T-cell (primary cell): Measurements from ENCODE around the gene BDKRB1. TPM values are rescaled to one million over a fixed set of nuclear protein-coding genes. Genes with fewer than 3 reads are reported as not detected.
"Not testable (repeated sequence)": the region's sequence is repeated elsewhere in the genome, so short reads cannot be mapped to it uniquely, and the experiment has no call there.

Experiments
- ATAC-seq, 4 experiments: fragments of 200-7000 bp in 3 of 4; fragments of 150-1000 bp in 1 of 4; cut with Tn5 transposase; replicated peaks in 1 of 4; 1 replicate in 3 of 4; 2 replicates in 1 of 4; pipeline ENCODE4 v1.10.0; 2021; ENCODE audit warnings: moderate library complexity in 3 of 4, mild to moderate bottlenecking in 2 of 4, moderate number of reproducible peaks in 1 of 4
- CTCF ChIA-PET, 2 donors: fragments of 300-600 bp; sonication (Branson Sonifier 250); formaldehyde crosslinking; loops; one replicate each; lab custom pipeline; 2022; ENCODE audit warnings: antibody characterized with exemption in 2 of 2; lab: Charles Lee
- POLR2A ChIA-PET, 2 donors: fragments of 300-600 bp; sonication (Branson Sonifier 250); formaldehyde crosslinking; loops; one replicate each; lab custom pipeline; 2022; ENCODE audit warnings: antibody characterized with exemption in 2 of 2; lab: Charles Lee
- DNase-seq, 35 experiments: peaks; one replicate each; pipeline versions ENCODE4 v3.0.0 to v3.0.0-alpha.2; 2013 to 2023
- H3K27ac ChIP-seq: one replicate; pipeline ENCODE4 v1.5.1; 2013; ENCODE audit warnings: low read length
- H3K27me3 ChIP-seq, 2 experiments: replicated peaks in 1 of 2; 1 replicate in 1 of 2; 2 replicates in 1 of 2; pipeline versions ENCODE4 v1.6.1 to v1.7.0; 2013; ENCODE audit warnings: low read length in 1 of 2, mixed read lengths in 1 of 2; ENCODE audit not compliant: control insufficient read depth in 2 of 2, insufficient read depth in 2 of 2; ENCODE audit errors: extremely low read depth in 1 of 2
- H3K36me3 ChIP-seq, 2 donors: 1 replicate in 1 of 2; 2 replicates in 1 of 2; pipeline versions ENCODE4 v1.6.1 to v1.7.0; 2013; ENCODE audit warnings: low read length in 1 of 2; ENCODE audit not compliant: control insufficient read depth in 2 of 2, insufficient read depth in 1 of 2; ENCODE audit errors: extremely low read depth in 1 of 2
- H3K4me1 ChIP-seq, 2 experiments: 1 replicate in 1 of 2; 2 replicates in 1 of 2; pipeline versions ENCODE4 v1.6.1 to v1.7.0; 2013; ENCODE audit warnings: low read length in 2 of 2, mixed read lengths in 1 of 2; ENCODE audit not compliant: insufficient read depth in 2 of 2, control insufficient read depth in 1 of 2; ENCODE audit errors: extremely low read depth in 1 of 2
- H3K4me3 ChIP-seq, 2 donors: 1 replicate in 1 of 2; 2 replicates in 1 of 2; pipeline versions ENCODE4 v1.5.1 to v1.7.0; 2013; ENCODE audit warnings: mild to moderate bottlenecking in 2 of 2, low read length in 1 of 2, moderate library complexity in 1 of 2; ENCODE audit not compliant: control insufficient read depth in 1 of 2; ENCODE audit errors: extremely low read depth in 1 of 2
- H3K9me3 ChIP-seq: 2 replicates; pipeline ENCODE4 v1.7.0; 2013
- H3K27ac Mint-ChIP-seq, 2 donors: one replicate each; pipeline ENCODE4 v1.8.0; 2020 to 2021; ENCODE audit warnings: mild to moderate bottlenecking in 2 of 2, mixed read lengths in 2 of 2
- H3K27me3 Mint-ChIP-seq, 2 donors: one replicate each; pipeline ENCODE4 v1.8.0; 2021 to 2022; ENCODE audit warnings: mixed read lengths in 2 of 2
- H3K36me3 Mint-ChIP-seq: one replicate; pipeline ENCODE4 v1.8.0; 2021; ENCODE audit warnings: mixed read lengths
- H3K4me1 Mint-ChIP-seq, 3 donors: one replicate each; pipeline ENCODE4 v1.8.0; 2020 to 2022; ENCODE audit warnings: mixed read lengths in 3 of 3, mild to moderate bottlenecking in 1 of 3
- H3K4me3 Mint-ChIP-seq, 3 donors: one replicate each; pipeline ENCODE4 v1.8.0; 2020 to 2022; ENCODE audit warnings: mild to moderate bottlenecking in 3 of 3, mixed read lengths in 3 of 3, moderate library complexity in 3 of 3
- H3K9me3 Mint-ChIP-seq, 3 donors: one replicate each; pipeline ENCODE4 v1.8.0; 2020 to 2022; ENCODE audit warnings: mixed read lengths in 3 of 3
- WGBS: methylation state at CpG from one replicate; pipeline ENCODE4 v1.1.5; 2013; ENCODE audit warnings: missing lambda C conversion rate; ENCODE audit not compliant: insufficient coverage; 5-methylcytosine and 5-hydroxymethylcytosine counted together
- total RNA-seq, 35 experiments: library from RNA in 6 of 35; stranded (reverse) in 6 of 35; fragments of 120-200 nt in 1 of 35; gene quantifications; one replicate each; pipeline versions ENCODE4 v1.2.1 to v1.2.4 and lab custom pipeline; 2013 to 2026

Gene BDKRB1
- total RNA-seq, 5 donors from 2014 or later (not counting 1 experiment from before 2014, with no cell fraction given) = not detected

DNA sequence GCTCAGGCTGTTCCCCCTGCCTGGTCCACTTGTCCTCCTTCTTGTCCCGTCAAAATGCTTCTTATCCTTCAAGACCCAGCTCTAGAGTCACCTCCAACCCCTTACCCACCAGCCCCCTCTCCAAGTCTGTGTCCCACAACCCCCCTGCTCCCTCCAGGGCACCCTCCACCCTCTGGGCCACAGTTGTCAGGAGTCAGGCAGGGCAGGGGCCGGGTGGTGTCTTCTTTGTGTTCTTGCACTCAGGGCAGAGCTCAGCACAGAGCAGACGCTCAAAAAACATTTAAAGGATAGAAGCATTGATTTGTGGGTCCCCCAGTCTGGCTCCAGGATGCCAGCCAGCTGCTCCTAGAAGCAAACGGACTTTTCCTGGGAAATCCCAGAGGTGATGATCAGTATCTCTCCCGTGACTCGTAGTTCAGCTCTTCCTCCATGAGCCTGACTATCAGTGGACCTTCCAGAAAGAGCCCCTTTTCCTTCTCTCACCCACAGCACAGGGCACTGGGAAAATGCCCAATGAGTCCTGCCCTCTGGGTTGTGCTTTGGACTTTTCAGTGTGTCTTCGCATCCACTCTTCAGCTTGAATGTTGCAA is 17.2 kb upstream of the BDKRB1 start:
- Mint-ChIP-seq H3K27ac (no peak overlapping the region), H3K4me3 (no peak overlapping the region), H3K4me1 (no peaks in the 10 kb centered on the region), H3K9me3 (no peaks in the 10 kb centered on the region), H3K27me3 (peaks cover 3 to 10% of the 10 kb centered on the region in 2 donors), H3K36me3 (no peaks in the 10 kb centered on the region)
- ATAC-seq (no peak), DNase-seq (no peak)
- Histone ChIP-seq H3K27ac (no peak overlapping the region), H3K9me3 (no peaks in the 10 kb centered on the region), H3K27me3 (peaks cover 0 to 43% of the 10 kb centered on the region in 2 experiments), H3K4me3 (no peak overlapping the region), H3K4me1 (no peaks in the 10 kb centered on the region), H3K36me3 (no peaks in the 10 kb centered on the region)
- CTCF ChIA-PET = no interaction called here
- POLR2A ChIA-PET = no interaction called here
- 70% methylated on average over 7 of the region's 7 CpGs for WGBS

DNA sequence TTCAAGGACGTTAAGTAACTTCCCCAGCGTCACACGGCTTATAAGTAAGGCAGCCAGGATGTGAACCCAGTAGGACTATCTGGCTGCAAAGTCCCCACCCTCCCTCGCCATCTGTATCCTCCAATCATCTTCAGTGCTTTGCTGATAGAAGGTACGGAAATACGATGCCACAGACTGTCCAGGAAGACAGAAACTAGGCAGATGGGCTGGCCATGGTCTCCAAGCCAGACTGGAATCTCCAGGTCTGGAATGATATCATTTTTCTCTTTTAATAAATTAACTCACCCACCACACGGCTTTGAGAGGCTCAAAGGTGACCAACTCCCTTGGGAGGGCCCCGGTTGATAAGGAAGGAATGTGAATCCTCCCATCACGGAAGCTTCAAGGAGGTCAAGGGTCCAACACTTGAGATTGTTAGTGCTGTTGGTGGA is 16.3 kb upstream of the BDKRB1 start:
- H3K4me3 ChIP-seq = no peak overlapping the region
- peaks cover 0 to 38% of the 10 kb centered on the region in 2 experiments for H3K27me3 ChIP-seq
- H3K9me3 Mint-ChIP-seq = no peaks in the 10 kb centered on the region
- peaks cover 3 to 10% of the 10 kb centered on the region in 2 donors for H3K27me3 Mint-ChIP-seq
- ATAC-seq = no peak
- H3K9me3 ChIP-seq = no peaks in the 10 kb centered on the region
- H3K4me1 ChIP-seq = no peaks in the 10 kb centered on the region
- H3K4me1 Mint-ChIP-seq = no peaks in the 10 kb centered on the region
- no peaks in the 10 kb centered on the region for H3K36me3 ChIP-seq
- no peak overlapping the region for H3K27ac Mint-ChIP-seq
- H3K36me3 Mint-ChIP-seq = no peaks in the 10 kb centered on the region
- ChIA-PET CTCF (no interaction called here), POLR2A (no interaction called here)
- no peak overlapping the region for H3K27ac ChIP-seq
- 88% methylated on average over 4 of the region's 9 CpGs for WGBS
- no peak overlapping the region for H3K4me3 Mint-ChIP-seq
- DNase-seq = no peak

DNA sequence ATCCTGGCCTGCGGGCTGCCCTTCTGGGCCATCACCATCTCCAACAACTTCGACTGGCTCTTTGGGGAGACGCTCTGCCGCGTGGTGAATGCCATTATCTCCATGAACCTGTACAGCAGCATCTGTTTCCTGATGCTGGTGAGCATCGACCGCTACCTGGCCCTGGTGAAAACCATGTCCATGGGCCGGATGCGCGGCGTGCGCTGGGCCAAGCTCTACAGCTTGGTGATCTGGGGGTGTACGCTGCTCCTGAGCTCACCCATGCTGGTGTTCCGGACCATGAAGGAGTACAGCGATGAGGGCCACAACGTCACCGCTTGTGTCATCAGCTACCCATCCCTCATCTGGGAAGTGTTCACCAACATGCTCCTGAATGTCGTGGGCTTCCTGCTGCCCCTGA is 15.4 kb upstream of the BDKRB1 start:
- no peaks in the 10 kb centered on the region for H3K36me3 Mint-ChIP-seq
- peaks cover 0 to 6% (median 0%) of the 10 kb centered on the region in 3 donors for H3K9me3 Mint-ChIP-seq
- H3K4me3 ChIP-seq = no peak overlapping the region
- no peaks in the 10 kb centered on the region for H3K36me3 ChIP-seq
- no peaks in the 10 kb centered on the region for H3K9me3 ChIP-seq
- no peaks in the 10 kb centered on the region for H3K4me1 ChIP-seq
- CTCF ChIA-PET = no interaction called here
- H3K27ac Mint-ChIP-seq = no peak overlapping the region
- peaks cover 8 to 9% of the 10 kb centered on the region in 2 donors for H3K27me3 Mint-ChIP-seq
- H3K4me3 Mint-ChIP-seq = no peak overlapping the region
- H3K27ac ChIP-seq = no peak overlapping the region
- H3K4me1 Mint-ChIP-seq = no peaks in the 10 kb centered on the region
- DNase-seq (no peak), ATAC-seq (no peak)
- POLR2A ChIA-PET = no interaction called here
- WGBS = 90% methylated on average over 17 of the region's 18 CpGs
- peaks cover 0 to 35% of the 10 kb centered on the region in 2 experiments for H3K27me3 ChIP-seq

DNA sequence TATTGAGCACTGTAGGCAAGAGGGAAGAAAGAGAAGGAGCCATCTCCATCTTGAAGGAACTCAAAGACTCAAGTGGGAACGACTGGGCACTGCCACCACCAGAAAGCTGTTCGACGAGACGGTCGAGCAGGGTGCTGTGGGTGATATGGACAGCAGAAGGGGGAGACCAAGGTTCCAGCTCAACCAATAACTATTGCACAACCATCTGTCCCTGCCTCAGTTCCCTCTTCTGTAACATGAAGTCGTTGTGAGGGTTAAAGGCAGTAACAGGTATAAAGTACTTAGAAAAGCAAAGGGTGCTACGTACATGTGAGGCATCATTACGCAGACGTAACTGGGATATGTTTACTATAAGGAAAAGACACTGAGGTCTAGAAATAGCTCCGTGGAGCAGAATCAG is 13.9 kb upstream of the BDKRB1 start:
- H3K4me1 Mint-ChIP-seq = no peaks in the 10 kb centered on the region
- H3K4me3 ChIP-seq = no peak overlapping the region
- H3K9me3 Mint-ChIP-seq = peaks cover 0 to 6% (median 0%) of the 10 kb centered on the region in 3 donors
- ChIA-PET CTCF (no interaction called here), POLR2A (no interaction called here)
- H3K36me3 ChIP-seq = no peaks in the 10 kb centered on the region
- 88% methylated on average over 4 of the region's 10 CpGs for WGBS
- H3K36me3 Mint-ChIP-seq = no peaks in the 10 kb centered on the region
- no peak for ATAC-seq
- no peaks in the 10 kb centered on the region for H3K9me3 ChIP-seq
- no peaks in the 10 kb centered on the region for H3K4me1 ChIP-seq
- H3K27ac ChIP-seq = no peak overlapping the region
- DNase-seq = no peak
- H3K27me3 ChIP-seq = peaks cover 0 to 23% of the 10 kb centered on the region in 2 experiments
- H3K4me3 Mint-ChIP-seq = no peak overlapping the region
- peaks cover 9 to 12% of the 10 kb centered on the region in 2 donors for H3K27me3 Mint-ChIP-seq
- no peak overlapping the region for H3K27ac Mint-ChIP-seq

DNA sequence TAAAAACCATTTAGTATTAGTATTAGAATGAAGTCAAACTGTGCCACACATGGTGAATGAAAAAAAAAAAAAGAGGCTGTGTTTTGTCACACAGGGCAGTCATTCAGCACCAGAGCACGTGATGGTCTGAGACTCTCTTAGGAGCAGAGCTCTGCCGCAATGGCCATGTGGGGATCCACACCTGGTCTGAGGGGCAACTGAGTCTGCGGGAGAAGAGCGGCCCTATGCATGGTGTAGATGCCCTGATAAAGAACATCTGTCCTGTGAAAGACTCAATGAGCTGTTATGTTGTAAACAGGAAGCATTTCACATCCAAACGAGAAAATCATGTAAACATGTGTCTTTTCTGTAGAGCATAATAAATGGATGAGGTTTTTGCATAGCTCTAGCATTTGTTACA is 12.2 kb upstream of the BDKRB1 start:
- no peaks in the 10 kb centered on the region for H3K36me3 ChIP-seq
- H3K4me3 ChIP-seq = no peak overlapping the region
- Mint-ChIP-seq H3K27ac (no peak overlapping the region), H3K4me1 (no peaks in the 10 kb centered on the region), H3K27me3 (peaks cover 15% of the 10 kb centered on the region in 2 donors), H3K4me3 (no peak overlapping the region), H3K36me3 (no peaks in the 10 kb centered on the region), H3K9me3 (peaks cover 0 to 6% (median 0%) of the 10 kb centered on the region in 3 donors)
- 81% methylated on average over 2 of the region's 5 CpGs for WGBS
- CTCF ChIA-PET = no interaction called here
- no peak overlapping the region for H3K27ac ChIP-seq
- no peaks in the 10 kb centered on the region for H3K9me3 ChIP-seq
- no peaks in the 10 kb centered on the region for H3K4me1 ChIP-seq
- ATAC-seq (no peak), DNase-seq (no peak)
- peaks cover 0 to 22% of the 10 kb centered on the region in 2 experiments for H3K27me3 ChIP-seq
- POLR2A ChIA-PET = no interaction called here

DNA sequence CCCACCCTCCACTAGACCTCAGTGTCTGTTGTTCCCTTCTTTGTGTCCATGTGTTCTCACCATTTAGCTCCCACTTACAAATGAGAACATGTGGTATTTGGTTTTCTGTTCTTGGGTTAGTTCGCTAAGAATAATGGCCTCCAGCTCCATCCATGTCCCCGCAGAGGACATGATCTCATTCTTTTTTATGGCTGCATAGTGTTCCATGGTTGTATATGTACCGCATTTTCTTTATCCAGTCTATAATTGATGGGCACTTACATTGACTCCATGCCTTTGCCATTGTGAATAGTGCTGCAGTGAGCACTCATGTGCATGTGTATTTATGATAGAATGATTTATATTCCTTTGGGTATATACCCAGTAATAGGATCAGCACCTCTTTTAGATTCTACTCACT is 10.9 kb upstream of the BDKRB1 start:
- H3K27ac ChIP-seq, H3K27ac Mint-ChIP-seq, H3K4me3 Mint-ChIP-seq, H3K4me3 ChIP-seq, DNase-seq, H3K4me1 Mint-ChIP-seq, POLR2A ChIA-PET, CTCF ChIA-PET, H3K36me3 ChIP-seq, H3K9me3 ChIP-seq, H3K9me3 Mint-ChIP-seq, ATAC-seq, H3K4me1 ChIP-seq, H3K36me3 Mint-ChIP-seq: not testable (repeated sequence)
- WGBS = no CpG with 5 or more reads among the region's 3 CpGs
- peaks cover 0 to 19% of the 10 kb centered on the region in 2 experiments for H3K27me3 ChIP-seq
- peaks cover 15 to 23% of the 10 kb centered on the region in 2 donors for H3K27me3 Mint-ChIP-seq
